Measurements from ENCODE around the gene CCNY.

Gene CCNY

DNA sequence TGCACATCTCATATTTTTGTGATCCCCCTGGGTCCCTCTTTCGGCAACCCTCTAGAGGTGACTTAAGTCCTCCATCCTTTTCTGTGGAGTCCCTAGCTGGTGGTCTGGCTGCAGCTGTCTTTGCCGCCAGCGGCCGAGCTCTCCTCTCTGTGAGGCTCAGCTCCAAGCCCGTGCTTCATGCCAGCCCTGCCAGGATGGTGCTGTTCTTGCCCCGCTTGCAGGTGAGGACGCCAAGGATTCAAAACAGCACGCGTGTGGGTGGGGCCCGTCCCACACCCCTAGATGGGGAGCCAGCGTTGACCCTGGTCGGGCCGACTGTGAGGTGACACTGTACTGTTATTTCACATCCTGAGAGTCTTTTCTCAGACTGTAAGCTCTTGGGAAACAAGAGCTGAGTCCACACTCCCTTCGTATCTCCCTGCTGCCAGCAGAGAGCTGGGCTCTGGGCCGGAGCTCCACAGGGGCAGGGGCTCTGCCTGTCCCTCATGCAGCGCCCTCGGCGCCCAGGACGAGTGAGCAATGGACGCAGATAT, 232.2 kb downstream of the CCNY start:
- no peak for DNase-seq

DNA sequence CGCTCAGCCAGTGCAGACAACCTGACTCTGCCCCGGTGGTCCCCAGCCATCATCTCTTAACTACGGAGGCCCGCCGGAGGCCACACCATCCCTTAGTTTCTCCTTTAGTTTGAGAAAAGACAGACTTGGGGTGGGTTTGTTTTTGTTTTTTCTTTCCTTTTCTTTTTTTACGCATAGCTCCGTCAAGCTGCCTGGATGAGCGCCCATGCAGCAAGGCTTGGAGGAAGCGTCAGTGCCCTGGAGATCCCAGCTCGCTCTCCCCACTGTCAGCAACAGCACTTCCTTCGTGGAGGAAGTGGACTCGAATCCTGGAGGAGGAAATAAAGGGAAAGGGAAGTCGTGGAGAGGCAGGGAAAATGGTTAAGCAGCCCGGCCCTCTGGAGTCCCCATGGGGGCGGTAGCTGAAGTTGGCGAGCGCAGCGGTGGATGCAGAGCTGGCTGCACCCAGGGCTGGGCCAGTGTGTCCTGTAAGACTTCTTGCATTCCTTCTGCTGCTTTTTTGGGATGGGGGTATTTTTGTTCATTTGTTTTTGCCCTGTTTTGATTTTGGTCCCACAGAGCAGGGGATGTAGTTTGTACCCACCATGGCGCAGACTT, 232.9 kb downstream of the CCNY start:
- DNase-seq: no peak

DNA sequence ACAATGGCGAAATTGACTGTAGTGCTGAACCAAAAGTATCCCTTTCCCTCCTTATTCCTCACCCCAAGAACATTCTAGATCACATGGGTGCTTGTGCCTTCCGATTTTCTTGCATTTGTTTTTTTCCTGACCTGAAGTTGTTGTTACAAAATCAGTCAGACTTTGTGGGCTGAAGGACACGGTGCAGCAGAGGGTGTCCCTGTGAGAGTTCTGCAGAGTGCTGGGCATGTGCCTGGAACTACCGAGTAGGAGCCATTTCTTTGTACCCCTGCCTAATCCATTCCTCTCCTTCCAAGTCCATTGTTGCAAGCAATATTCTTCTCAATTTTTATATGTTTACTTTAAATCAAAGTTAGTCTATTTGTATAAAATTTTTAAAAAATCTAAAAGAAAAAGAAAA, 233.5 kb downstream of the CCNY start:
- DNase-seq: no peak

DNA sequence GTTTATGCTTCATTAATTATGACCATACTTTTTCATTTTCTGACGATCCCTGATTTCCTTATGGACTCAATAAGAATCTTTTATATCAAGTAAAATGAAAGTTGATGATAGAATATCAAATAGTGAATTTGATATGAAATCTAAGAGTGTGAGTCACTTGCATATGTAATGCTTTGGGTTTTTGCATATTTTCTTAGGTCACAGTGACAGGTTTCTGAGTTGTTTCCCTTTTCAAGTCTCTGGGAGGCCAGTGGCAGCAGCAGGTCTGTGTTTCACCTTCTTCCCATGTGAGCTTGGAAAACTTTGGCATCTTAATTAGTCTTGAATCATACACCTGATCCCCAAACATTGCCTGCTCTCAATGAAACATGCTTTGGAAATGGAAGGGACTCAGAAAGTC, 234.1 kb downstream of the CCNY start:
- no peak for DNase-seq

DNA sequence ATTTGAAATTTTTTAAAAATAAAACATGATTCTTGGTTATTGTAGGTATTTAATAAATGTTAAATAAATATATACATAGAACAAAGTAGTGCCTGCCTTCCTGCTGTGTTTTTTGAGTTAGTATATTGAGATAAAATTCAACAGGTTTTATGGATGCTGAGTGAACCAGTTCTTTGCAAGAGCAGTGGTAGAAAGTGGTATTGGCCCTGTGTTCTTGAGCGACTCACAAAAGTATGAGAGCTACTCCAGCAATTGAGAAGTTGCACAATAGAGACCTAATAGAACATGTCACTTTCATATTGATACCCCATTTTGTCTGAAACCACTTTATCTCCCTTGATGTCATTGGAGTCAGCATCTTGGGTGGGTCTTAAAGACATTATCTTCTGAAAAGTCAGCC, 236.3 kb downstream of the CCNY start:
- DNase-seq: no peak

DNA sequence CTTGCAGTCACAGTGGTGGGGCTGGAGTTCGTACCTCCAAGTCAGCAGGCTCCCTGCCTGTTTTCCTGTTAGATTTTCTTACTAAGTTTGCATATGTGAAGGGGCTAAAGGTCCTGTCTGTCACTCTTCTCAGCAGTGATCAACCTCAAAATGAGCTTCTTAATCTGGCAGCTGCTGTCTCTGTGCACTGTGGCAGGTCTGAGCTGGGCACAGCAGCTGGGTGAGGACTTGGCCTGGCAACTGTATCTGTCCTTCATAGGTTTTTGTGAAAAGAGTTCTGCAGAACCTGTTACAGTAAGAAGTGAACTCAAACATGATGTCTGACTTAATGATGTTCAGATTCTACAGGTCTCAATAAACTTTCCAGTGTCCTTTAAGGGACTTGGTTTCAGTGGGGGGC, 237.5 kb downstream of the CCNY start:
- no peak for DNase-seq

DNA sequence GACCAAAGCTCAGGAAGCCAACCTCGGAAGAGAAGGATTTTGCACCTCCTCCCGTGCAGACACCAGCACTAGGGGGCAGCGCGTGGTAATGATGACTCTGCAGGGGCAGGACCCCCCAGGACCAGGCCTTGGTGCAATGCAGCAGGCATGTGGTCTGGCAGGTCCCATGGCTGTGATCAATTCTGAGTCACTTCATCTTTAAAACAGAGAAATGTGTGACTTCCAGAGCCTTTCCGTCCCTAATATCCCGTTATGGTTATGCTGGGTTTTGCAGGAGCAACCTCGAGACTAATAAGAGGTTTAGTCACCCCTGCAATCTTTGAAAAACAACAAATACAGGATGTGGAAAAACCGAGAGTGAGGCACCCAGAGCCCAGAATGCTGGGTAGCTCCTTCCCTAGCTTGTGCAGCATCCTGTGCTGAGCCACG, 238.6 kb downstream of the CCNY start:
- no peak for DNase-seq

DNA sequence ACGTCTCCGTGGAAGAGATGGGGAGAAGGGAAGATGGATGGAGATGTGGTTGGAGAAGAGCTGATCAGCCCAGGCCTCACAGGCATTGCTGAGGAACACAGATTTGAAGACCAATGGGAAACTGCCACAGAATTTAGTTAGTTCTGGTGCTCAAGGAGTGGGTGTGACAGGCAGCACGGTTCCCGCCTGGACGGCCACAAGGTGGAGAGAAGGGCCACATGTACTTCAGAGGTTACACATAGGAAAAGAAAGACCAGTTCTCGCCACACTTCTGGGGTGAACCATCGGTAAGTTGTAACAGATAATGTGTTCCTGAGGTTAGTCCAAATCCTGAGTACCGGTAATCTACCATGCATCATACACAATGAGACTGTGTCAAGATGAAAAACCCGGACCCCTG, 239.3 kb downstream of the CCNY start:
- DNase-seq: no peak

DNA sequence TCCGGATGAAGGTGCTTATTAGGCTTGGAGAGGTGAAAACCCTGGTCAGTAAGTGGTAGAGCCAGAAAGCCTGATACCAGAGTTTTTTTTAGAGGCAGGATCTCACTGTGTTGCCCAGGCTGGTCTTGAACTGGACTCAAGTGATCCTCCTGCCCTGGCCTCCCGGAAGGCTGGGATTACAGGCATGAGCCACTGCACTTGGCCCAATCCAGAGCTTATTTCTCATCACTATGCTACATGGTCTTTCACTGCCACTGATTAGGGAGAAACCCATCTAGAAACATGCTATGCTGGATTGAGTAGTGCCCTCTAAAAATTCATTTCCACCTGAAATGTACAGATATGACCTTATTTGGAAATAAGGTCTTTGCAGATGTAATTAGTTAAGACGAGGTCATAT, 240.4 kb downstream of the CCNY start:
- DNase-seq: no peak

DNA sequence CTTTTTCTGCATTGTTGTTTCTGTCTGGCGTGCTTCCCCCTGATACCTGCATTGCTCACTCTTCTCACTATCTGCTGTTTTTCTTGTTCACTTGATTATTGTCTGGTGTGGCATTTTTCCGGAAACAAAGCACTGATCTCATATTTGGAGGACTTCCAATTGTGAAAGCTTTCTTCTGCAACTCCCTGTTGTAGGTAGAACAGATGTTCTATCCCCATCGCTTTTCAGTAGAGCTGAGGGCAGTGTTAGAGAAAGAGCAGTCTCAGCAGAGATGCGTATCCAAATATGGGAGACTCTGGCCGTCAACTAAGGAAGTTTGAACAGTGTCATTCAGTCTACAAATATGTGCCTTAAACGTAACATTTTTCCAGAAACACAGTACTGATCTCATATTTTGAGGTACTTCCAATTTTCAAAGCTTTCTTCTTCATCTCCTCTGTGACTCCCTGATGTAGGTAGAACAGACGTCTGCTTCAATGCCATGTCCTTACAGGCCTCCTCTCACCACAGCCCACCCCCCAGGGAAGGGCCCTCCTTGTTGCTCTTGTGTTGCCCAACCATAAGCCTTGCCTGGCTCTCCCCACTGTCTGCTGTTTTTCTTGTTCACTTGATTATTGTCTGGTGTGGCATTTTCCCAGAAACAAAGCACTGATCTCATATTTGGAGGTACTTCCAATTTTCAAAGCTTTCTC, 241.8 kb downstream of the CCNY start:
- no peak for DNase-seq

DNA sequence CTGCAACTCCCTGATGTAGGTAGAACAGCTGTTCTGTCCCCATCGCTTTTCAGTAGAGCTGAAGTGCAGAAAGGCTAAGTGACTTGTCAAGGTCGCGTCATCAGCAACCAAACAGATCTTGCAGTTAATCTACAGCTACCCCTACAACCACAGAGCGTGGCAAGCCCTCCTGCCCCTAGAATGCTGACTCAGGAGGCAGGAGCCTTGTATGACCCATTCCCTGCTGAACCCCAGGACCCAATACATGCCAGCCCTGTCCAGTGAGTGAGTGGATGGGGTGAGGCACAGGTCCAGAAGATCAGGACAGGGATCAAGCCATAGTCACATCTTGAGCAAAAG, 242.3 kb downstream of the CCNY start:
- no peak for DNase-seq

DNA sequence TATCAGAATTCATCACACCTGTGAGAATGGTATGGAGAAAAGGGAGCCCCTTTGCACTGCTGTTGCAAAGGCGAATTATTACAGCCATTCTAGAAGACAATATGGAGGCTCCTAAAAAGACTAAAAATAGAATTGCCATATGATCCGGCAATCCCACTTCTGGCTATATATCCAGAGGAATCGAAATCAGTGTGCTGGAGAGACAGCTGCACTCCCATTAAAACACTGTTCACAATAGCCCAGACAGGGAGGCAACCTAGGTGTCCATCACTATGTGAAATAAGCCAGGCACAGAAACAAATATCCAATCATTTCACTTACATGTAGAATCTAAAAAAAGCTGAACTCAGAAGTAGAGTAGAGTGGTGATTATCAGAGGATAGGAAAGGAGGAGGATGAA, 242.8 kb downstream of the CCNY start:
- no peak for DNase-seq

DNA sequence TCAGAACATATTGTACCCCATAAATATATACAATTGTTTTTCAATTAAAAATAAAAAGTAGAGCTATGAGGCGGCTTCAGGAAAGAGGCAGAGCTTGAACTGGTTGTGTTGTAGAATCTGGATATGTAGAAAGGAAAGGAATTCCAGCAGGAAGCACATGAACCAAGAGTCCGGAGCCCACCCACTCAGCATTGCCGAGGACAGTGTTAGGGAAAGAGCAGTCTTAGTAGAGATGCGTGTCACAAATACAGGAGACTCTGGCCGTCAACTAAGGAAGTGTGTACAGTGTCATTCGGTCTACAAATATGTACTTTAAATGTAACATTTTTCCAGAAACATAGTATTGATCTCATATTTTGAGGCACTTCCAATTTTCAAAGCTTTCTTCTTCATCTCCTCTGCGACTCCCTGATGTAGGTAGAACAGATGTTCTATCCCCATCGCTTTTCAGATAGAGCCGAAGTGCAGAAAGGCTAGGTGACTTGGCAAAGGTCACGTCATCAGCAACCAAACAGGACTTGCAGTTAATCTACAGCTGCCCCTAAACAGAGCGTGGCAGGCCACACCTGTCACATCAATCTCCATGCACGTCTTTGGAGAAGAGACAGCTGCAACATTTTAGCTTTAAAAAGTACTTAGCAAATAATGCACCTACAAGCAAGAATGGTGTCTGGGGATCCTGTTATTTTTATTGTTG, 243.6 kb downstream of the CCNY start:
- DNase-seq: no peak

DNA sequence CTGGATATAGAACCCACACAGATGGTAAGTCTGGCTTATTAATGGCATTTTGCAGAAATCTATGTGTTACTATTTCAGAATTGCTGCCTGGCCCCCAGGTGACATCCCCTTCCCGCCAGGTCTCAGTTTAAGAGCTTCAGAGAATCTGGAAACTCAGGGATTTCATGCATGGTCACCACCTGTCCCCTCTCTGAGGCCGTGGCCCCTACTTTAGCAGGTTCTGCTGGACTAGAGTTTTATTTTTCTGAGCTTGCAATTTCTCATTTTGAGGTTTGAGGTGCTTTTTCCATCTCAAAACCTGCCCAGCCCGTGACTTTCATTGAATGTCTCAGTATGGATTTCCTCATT, 244.1 kb downstream of the CCNY start:
- no peak for DNase-seq

DNA sequence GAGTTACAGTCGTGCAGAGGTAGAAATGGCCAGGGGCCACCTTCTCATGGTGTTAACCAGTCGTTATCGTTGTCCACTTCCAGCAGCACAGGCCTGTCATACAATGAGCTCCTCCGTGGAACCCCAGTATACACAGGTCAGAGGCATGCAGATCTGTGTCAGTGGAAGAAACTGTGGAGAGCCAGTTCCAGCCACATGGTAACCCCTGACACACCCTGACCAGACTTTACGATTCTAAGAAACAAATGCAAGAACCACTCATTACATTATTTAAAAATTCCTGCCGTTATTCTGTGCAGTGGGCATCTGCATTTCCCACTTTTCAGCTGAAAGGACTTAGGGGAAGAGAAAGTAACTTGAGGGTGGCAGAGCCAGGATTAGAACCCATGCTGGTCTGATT, 245.3 kb downstream of the CCNY start:
- no peak for DNase-seq

DNA sequence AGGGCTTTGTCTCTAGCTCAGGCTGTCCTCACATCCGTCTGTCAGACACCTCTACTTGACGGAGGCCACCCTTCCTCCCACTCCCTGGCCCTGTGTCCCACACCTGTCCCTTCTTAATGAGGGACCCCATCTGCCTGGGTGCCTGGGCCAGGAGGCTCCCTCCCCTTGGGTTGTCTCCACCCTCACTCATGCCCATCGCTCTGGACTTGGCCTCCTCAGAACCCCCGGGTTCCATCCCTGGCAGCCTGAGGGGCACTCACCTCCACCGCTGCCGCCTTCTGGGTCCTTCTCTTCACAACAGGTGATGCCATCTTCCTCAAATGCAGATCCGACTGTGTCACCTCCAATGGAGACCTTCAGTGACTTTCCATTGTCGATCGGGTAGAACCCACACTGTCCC, 248.6 kb downstream of the CCNY start:
- no peak for DNase-seq

DNA sequence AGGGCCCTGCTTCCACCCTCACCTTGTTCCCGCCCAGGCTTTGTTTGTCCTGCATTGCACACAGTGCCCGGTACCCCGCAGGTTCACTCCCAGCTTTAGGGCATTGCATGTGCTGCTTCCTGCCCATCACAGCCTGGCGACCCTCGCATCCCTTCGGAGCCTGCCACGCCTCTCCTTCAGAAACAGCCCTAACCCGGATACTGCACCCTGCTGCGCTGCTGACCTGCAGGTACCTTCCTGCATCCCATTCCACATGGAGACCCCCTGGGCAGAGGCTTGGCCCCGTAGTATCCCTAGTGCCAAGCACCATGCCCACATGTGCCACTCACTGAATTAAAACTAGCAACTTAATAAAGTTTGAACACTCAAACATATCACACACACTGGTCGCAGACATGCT, 249.0 kb downstream of the CCNY start:
- DNase-seq: no peak

DNA sequence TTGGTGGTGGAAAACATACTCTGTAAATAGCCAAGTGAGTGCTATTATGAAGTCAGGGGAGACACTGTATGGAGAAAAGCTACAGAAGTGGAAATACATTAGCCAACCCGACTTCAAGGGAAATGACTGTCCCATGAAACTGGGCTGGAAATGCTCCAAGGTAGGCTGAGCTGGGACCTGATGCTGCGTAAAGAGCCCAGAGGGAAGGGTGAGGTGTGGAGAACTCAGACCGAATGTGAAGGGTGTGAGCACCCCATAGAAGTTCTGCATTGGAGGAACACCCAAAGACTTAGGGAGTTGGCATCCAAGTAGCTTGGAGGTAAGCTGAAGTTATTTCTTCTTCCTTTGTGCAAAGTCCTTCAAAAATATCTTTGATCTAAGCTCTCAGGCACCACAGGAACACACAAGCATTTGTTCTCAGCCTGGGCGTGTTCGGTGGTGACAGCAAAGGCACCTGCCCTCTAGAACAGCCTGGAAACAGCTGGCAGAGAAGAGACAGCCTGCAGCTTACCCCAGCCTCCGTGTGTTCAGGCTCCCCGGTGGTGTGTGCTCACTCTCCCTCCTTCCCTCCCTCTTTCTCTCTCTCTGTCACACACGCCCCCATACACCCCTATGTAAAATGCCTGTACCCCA, 249.7 kb downstream of the CCNY start:
- no peak for DNase-seq

DNA sequence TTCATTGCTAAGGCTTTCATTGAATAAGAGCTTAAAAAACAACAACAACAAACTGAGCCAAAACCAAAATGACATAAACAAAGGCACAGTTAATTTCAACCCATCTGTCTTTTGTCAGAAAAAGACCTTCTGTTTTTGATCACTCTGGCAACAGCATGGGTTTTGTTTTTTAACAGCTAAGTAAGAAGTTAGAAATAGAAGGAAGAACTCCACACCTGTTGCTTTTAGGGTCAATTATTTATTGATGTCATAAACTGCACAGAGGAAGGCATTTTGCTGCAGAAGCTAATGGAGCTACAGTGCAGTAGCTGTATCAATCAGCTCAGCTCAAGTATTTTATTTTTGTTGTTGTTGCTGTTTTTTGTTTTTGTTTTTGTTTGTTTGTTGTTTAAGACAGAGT, 252.5 kb downstream of the CCNY start:
- DNase-seq: no peak

DNA sequence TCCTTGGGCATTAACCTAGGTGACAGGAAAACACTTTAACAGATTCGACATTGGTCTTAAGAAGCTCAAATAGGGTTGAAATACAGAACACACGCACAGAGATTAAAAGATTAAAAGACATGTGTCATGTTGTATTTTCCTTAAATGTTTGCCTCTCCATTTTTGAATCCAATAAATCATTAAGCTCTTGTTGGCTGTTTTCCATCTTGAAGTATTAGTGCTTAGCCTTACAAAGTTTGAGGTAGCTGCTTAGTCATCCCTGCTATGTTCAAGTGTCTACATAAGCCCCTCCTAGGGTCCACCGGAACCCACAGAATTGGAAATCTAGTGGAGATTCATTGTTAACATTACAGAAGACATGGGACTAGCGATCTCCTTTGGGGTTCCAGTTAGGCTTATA, 256.1 kb downstream of the CCNY start:
- DNase-seq: no peak

DNA sequence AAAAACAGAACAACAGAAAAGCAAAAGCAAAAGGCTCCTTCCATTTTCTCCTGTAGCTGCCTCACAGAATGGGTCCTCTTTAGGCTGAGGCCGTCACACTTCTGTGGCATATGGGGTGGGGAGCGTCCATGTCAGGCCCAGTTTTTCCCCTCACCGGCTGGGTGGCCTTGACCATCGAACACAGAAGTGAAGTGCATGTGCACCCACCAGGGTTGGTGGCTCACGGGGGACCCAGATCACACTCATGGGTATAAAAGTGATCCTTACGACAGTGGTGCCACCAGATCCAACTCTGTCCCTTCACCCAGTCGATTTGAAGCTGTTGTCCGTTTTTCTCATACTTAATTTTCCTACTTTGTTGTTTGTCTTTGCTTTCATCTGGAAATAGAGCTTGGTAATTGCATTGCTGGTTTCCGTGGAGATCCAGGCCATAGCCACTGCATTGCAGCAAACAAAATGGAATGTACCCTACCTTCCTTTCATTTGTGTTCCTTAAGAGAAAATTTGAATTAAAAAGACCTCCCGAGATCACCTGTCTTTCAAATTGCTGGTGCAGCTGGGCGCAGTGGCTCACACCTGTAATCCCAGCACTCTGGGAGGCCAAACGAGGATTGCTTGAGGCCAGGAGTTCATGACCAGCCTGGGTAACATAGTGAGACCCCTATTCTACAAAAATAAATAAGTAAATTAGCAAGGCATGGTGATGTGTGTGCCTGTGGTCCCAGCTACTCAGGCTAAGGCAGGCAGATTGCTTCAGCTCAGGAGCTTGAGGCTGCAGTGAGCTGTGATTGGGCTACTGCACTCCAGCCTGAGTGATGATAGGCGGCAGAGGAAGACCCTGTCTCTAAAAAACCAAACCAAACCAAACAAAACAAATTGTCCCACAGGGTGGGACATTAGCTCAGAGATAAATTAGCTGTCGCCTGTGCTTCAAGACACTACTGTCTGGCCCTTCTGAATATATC, 258.1 kb downstream of the CCNY start:
- no peak for DNase-seq

DNA sequence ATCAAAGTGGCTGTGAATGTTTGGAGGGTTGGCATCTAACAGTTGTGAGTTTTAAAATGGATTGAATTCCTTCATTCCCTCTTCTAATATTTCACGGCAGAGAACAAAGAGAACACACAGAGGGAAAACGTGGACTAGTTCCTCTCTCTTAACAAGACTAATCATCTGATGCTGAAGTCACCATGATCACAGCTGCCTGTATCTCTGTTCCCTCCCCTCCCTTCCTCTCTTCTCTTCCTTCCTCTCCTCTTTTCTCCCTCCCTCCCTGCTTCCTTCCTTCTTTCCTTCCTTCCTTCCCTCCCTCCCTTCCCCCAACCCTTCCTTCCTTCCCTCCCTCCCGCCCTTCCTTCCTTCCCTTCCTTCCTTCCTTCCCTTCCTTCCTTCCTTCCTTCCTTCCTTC, 258.8 kb downstream of the CCNY start:
- DNase-seq: no peak

DNA sequence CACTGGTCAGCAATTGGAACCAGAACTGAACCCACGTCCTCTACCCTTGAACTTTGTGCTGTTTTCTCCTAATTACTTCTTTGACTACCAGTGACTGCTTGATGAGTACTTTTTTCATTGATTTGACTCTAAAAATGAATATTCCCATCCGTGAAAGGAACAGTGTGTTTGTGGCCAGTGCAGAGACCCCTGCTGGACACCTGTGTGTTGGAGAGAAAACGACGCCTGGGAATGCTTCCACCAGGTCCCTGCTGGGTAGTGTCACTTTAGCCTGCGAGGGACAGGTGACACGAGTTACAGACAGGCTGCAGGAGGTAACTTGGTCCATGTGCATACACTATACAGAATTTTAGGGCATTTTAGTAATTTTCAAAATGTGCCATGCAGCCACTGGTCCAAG, 262.1 kb downstream of the CCNY start:
- no peak for DNase-seq

Measured in effector CD8-positive, alpha-beta T cell (primary cell).